ENCODE measurements around the gene CFAP61.

GRCh38 chr20:20329564-20329963 lies 277.2 kb downstream of the CFAP61 start:
- TF ChIP-seq CTCF (IDR thresholded peaks at IDR 0.05; ENCODE audit: low read depth, low read length) (no peak), EZH2phosphoT487 (IDR thresholded peaks at IDR 0.05; ENCODE audit: low read depth) (no peak)

Measured in OCI-LY3 (cell line).